ENCODE data around the gene GARRE1.
A peak's percentile ranks its signal among the peaks of the same experiment; 100 is the strongest.
"Not testable (repeated sequence)": the region's sequence is repeated elsewhere in the genome, so short reads cannot be mapped to it uniquely, and the experiment has no call there.

GARRE1 gene

GRCh38 chr19:34232566-34233481 lies 21.5 kb upstream of the GARRE1 start:
- DNase-seq: no peak

- no peak for DNase-seq
Observed at GRCh38 chr19:34235425-34235940, 18.9 kb upstream of the GARRE1 start.

- no peak for DNase-seq
Observed at GRCh38 chr19:34236035-34236987, 18.0 kb upstream of the GARRE1 start.

GRCh38 chr19:34237283-34237682 lies 17.1 kb upstream of the GARRE1 start:
- no peak for DNase-seq

GRCh38 chr19:34237939-34238338 lies 16.4 kb upstream of the GARRE1 start:
- DNase-seq: no peak

GRCh38 chr19:34241513-34242337 lies 12.6 kb upstream of the GARRE1 start:
- no peak for DNase-seq

GRCh38 chr19:34243138-34243875 lies 11.0 kb upstream of the GARRE1 start:
- DNase-seq: not testable (repeated sequence)

- no peak for DNase-seq
Observed at GRCh38 chr19:34243876-34244578, 10.3 kb upstream of the GARRE1 start.

- DNase-seq: no peak
Observed at GRCh38 chr19:34244611-34245299, 9.6 kb upstream of the GARRE1 start.

- no peak for DNase-seq
Observed at GRCh38 chr19:34246340-34246739, 8.0 kb upstream of the GARRE1 start.

GRCh38 chr19:34248941-34249340 lies 5.4 kb upstream of the GARRE1 start:
- no peak for DNase-seq

- not testable (repeated sequence) for DNase-seq
Observed at GRCh38 chr19:34253167-34253566, 1.2 kb upstream of the GARRE1 start.

GRCh38 chr19:34253681-34254045 lies 691 bp upstream of the GARRE1 start:
- not testable (repeated sequence) for DNase-seq

GRCh38 chr19:34254698-34255432 lies 511 bp downstream of the GARRE1 start:
- DNase-seq: peak; percentile 78

- DNase-seq: no peak
Observed at GRCh38 chr19:34255546-34255945, 1.2 kb downstream of the GARRE1 start.

- no peak for DNase-seq
Observed at GRCh38 chr19:34256835-34257558, 2.6 kb downstream of the GARRE1 start.

GRCh38 chr19:34257559-34257924 lies 3.2 kb downstream of the GARRE1 start:
- no peak for DNase-seq

GRCh38 chr19:34259367-34260095 lies 5.2 kb downstream of the GARRE1 start:
- no peak for DNase-seq
